OCI-LY7 (cell line): Measurements from ENCODE around the gene MAP2K2. TPM values are rescaled to one million over a fixed set of nuclear protein-coding genes. Genes with fewer than 3 reads are reported as not detected.

Experiments
- BruUV-seq: library from RNA; stranded (reverse); fragments of 400-500 nt; replicated peaks from 2 replicates; lab custom pipeline; 2021; lab: Mats Ljungman, UMichigan
- CTCF ChIA-PET: fragments of 300-600 bp; sonication (Branson Sonifier 250); formaldehyde crosslinking; loops from one replicate; lab custom pipeline; 2022; ENCODE audit warnings: antibody characterized with exemption; ENCODE audit not compliant: unreplicated experiment; lab: Charles Lee
- POLR2A ChIA-PET: fragments of 300-600 bp; sonication (Branson Sonifier 250); formaldehyde crosslinking; loops from one replicate; lab custom pipeline; 2022; ENCODE audit warnings: antibody characterized with exemption; lab: Charles Lee
- DNase-seq: peaks from one replicate; pipeline ENCODE4 v3.0.0-alpha.2; 2015; ENCODE audit warnings: low spot score
- H2AFZ ChIP-seq: fragments of 200-600 bp; sonication (generic), shearing (Covaris generic); 2 replicates; pipeline ENCODE4 v1.6.1; 2014; ENCODE audit warnings: mild to moderate bottlenecking, antibody characterized with exemption, low read length, moderate library complexity
- H3K27ac ChIP-seq: fragments of 200-600 bp; sonication (generic); 2 replicates; pipeline ENCODE4 v1.5.1; 2014; ENCODE audit warnings: mixed run types, low read depth, mild to moderate bottlenecking, moderate library complexity, low read length, inconsistent platforms; ENCODE audit not compliant: poor library complexity, severe bottlenecking
- H3K36me3 ChIP-seq: fragments of 200-600 bp; sonication (generic); 2 replicates; pipeline ENCODE4 v1.6.1; 2014; ENCODE audit warnings: mild to moderate bottlenecking, antibody characterized with exemption, low read length, moderate library complexity, mixed read lengths; ENCODE audit not compliant: insufficient read depth
- H3K4me1 ChIP-seq: fragments of 200-600 bp; sonication (generic); 2 replicates; pipeline ENCODE4 v1.5.1; 2014; ENCODE audit warnings: mild to moderate bottlenecking, low read length; ENCODE audit not compliant: insufficient read depth, poor library complexity, severe bottlenecking
- H3K4me2 ChIP-seq: fragments of 200-600 bp; sonication (generic); 2 replicates; pipeline ENCODE4 v1.6.1; 2014; ENCODE audit warnings: mild to moderate bottlenecking, low read length
- H3K4me3 ChIP-seq: fragments of 200-600 bp; sonication (generic); 2 replicates; pipeline ENCODE4 v1.5.1; 2014; ENCODE audit warnings: mild to moderate bottlenecking, low read depth, low read length; ENCODE audit not compliant: poor library complexity, severe bottlenecking
- H3K79me2 ChIP-seq: fragments of 200-600 bp; sonication (generic); 2 replicates; pipeline ENCODE4 v1.6.1; 2016; ENCODE audit warnings: low read depth, mild to moderate bottlenecking, low read length, moderate library complexity, mixed read lengths; ENCODE audit not compliant: insufficient read depth
- H3K9me2 ChIP-seq: fragments of 200-600 bp; sonication (generic); 2 replicates; pipeline ENCODE4 v1.6.1; 2016; ENCODE audit warnings: mild to moderate bottlenecking, low read length, mixed read lengths; ENCODE audit not compliant: insufficient read depth
- H3K9me3 ChIP-seq: fragments of 200-600 bp; sonication (generic); 2 replicates; pipeline ENCODE4 v1.6.1; 2014; ENCODE audit warnings: mild to moderate bottlenecking, mixed run types, low read length, mixed read lengths
- H4K20me1 ChIP-seq: fragments of 200-600 bp; sonication (generic); 2 replicates; pipeline ENCODE4 v1.6.1; 2014; ENCODE audit warnings: mild to moderate bottlenecking, antibody characterized with exemption, low read length, moderate library complexity, mixed read lengths; ENCODE audit not compliant: insufficient read depth
- EZH2phosphoT487 ChIP-seq: fragments of 200-600 bp; sonication (generic); IDR thresholded peaks from 2 replicates; pipeline ENCODE4 v1.6.1; 2018; ENCODE audit warnings: low read depth, borderline replicate concordance, mild to moderate bottlenecking, mixed run types, antibody characterized with exemption, low read length, moderate library complexity, mixed read lengths
- intact Hi-C: fragments of 100-400 bp; cut with micrococcal nuclease; formaldehyde crosslinking; loops from one replicate; pipeline ENCODE4 v1.10.0; 2022; ENCODE audit not compliant: unreplicated experiment
- total RNA-seq, 2 experiments: library from RNA; depleted of rRNA in 1 of 2; stranded (reverse); fragments of >200 nt in 1 of 2; shearing (Covaris generic) in 1 of 2; gene quantifications; 2 replicates each; pipeline ENCODE4 v1.2.3, GENCODE V29; 2014 to 2022
- TF ChIP-seq, protein P1 (sequence below): fragments of 200-600 bp; sonication (generic); conservative IDR thresholded peaks from 2 replicates; pipeline ENCODE4 v1.5.1; 2014; ENCODE audit warnings: mild to moderate bottlenecking, antibody characterized with exemption, low read length, moderate library complexity, mixed read lengths

MAP2K2 gene
- total RNA-seq, 2 experiments from 2014 or later = 105 to 116 TPM

DNA sequence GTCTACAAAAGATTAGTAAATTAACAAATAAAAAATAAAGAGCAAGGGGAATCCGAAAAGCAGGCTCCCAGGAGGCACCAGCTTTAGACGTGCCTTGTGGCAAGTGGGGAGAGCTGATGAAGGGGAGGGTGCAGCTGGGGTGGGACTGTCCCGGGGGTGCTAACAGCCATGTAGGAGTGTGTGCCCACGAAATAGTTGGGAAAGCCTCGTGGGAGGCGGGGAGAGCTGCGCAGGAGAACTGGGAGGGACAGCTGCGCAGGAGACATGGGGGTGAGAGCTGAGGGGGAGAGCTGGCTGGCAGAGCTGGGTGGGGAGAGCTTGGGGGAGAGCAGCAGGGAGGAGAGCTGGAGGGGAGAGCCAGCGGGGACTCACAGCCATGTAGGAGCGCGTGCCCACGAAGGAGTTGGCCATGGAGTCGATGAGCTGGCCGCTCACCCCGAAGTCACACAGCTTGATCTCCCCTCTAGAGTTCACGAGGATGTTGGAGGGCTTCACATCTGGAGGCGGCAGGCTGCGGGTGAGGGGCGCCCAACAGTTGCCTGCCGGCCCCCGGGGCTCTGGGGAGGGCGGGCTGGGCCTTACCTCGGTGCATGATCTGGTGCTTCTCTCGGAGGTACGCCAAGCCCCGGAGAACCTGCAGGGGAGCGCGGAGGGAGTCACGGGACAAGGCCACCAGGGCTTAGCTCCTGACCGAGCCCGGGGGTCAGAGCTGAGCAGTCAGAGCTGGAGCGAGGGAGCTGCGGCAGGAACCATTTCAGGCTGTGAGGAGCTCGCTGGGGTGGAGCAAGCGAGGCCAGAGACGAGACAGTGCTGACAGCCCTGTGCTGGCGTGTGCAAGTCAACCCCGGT is 23.1 kb downstream of the MAP2K2 start:
- CTCF ChIA-PET = interaction anchor here (0.5 kb wide), 1 partner anchor 66 kb away, joined by 3 read pairs; no protein-coding TSS in a partner anchor

DNA sequence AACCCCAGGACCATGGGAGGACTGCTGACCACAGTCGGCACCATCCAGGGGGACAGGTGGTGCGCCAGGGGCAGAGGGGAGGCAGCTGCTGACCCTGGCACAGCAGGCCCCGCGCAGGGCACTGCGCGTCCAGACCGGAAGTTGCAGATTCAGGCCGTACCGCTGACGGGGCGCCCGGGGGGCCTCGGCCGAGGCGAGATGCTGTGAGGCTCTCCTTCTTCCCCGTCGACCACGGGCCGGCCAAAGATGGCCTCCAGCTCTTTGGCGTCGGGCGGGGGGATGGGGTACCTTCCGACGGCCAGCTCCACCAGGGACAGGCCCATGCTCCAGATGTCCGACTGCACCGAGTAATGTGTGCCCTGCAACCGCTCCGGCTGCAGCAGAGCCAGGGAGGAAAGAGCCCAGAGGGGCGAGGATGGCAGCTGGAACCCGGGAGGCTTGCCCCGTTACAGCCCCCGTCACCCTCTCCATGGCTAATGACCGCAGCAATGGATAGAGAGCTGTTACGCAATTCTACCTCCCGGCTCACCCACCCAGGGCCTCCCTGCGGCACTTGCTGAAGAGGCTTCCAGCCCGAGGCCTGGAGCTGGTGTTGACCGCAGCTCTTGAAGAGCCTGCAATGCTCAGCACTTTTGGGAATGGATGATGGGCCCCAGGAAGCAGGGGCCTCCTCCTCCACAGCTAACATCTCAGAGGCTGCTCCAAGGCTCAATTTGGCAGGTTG is 24.7 kb downstream of the MAP2K2 start:
- TF ChIP-seq, protein P1, sequence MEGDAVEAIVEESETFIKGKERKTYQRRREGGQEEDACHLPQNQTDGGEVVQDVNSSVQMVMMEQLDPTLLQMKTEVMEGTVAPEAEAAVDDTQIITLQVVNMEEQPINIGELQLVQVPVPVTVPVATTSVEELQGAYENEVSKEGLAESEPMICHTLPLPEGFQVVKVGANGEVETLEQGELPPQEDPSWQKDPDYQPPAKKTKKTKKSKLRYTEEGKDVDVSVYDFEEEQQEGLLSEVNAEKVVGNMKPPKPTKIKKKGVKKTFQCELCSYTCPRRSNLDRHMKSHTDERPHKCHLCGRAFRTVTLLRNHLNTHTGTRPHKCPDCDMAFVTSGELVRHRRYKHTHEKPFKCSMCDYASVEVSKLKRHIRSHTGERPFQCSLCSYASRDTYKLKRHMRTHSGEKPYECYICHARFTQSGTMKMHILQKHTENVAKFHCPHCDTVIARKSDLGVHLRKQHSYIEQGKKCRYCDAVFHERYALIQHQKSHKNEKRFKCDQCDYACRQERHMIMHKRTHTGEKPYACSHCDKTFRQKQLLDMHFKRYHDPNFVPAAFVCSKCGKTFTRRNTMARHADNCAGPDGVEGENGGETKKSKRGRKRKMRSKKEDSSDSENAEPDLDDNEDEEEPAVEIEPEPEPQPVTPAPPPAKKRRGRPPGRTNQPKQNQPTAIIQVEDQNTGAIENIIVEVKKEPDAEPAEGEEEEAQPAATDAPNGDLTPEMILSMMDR = no peak
- no peak for TF ChIP-seq EZH2phosphoT487
- POLR2A ChIA-PET = no interaction called here
- BruUV-seq = no TSS peak

More for the DNA sequence above, 23.1 kb downstream of the MAP2K2 start:
- Histone ChIP-seq H3K36me3 (peaks cover 69% of the 10 kb centered on the region), H3K9me2 (no peaks in the 10 kb centered on the region), H3K9me3 (no peaks in the 10 kb centered on the region), H3K4me3 (no peak overlapping the region), H3K79me2 (no peaks in the 10 kb centered on the region), H4K20me1 (no peaks in the 10 kb centered on the region), H3K4me2 (no peak overlapping the region), H3K4me1 (no peaks in the 10 kb centered on the region), H2AFZ (no peak overlapping the region), H3K27ac (no peak overlapping the region)
- BruUV-seq = no TSS peak
- no peak for DNase-seq
- intact Hi-C loops = no loop called here
- TF ChIP-seq, protein P1 = no peak
- no peak for TF ChIP-seq EZH2phosphoT487
- POLR2A ChIA-PET = interaction anchor here (0.6 kb wide), 1 partner anchor 9 kb away, joined by 3 read pairs; no protein-coding TSS in a partner anchor

More for the DNA sequence above, 24.7 kb downstream of the MAP2K2 start:
- Histone ChIP-seq H3K9me3 (no peaks in the 10 kb centered on the region), H3K4me2 (no peak overlapping the region), H3K4me1 (no peaks in the 10 kb centered on the region), H3K9me2 (no peaks in the 10 kb centered on the region), H3K4me3 (no peak overlapping the region), H2AFZ (no peak overlapping the region), H3K36me3 (peaks cover 63% of the 10 kb centered on the region), H3K79me2 (no peaks in the 10 kb centered on the region), H3K27ac (no peak overlapping the region), H4K20me1 (no peaks in the 10 kb centered on the region)
- no peak for DNase-seq
- CTCF ChIA-PET = no interaction called here
- intact Hi-C loops = no loop called here
